ENCODE data around the gene POLD2.

Gene POLD2

DNA sequence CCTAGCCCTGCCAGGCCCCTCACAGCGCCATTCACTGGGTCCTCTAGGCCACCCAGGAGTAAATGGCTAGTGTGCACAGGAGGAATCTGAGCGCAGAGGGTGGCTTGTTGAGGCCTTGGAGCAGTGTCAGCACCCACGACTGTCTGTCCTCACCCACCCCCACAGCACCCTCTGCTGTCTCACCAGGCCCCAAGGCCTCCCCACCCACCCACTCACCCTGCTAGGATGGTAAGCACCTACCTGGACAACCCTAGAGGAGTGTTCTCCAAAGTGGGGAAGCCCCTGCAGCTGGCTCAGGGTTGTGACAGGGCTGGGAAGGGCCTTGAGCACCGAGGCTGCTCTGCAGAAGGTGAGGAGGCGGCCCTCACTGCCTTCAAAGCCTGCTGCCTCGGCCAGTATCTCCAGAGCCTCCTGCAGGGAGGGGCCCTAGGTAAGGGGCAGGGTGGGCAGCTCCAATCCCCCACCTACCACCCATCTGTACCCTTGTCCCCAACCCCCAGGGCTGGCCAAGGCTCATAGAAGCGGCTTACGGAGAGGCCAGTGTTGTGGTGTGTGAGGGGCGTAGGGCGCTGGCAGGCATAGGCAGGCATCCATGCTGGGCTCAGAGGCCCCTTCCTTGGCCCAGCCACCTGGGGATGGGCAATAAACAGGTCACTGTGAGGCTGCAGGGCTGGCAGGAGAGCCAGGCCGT is 43.9 kb downstream of the POLD2 start:
- DNase-seq = no peak

- no peak for DNase-seq
Observed at GRCh38 chr7:44078521-44078920, 44.8 kb downstream of the POLD2 start.

GRCh38 chr7:44077681-44078091 is 45.7 kb downstream of the POLD2 start:
- DNase-seq = no peak

- DNase-seq = no peak
Observed at GRCh38 chr7:44077061-44077460, 46.3 kb downstream of the POLD2 start.

DNA sequence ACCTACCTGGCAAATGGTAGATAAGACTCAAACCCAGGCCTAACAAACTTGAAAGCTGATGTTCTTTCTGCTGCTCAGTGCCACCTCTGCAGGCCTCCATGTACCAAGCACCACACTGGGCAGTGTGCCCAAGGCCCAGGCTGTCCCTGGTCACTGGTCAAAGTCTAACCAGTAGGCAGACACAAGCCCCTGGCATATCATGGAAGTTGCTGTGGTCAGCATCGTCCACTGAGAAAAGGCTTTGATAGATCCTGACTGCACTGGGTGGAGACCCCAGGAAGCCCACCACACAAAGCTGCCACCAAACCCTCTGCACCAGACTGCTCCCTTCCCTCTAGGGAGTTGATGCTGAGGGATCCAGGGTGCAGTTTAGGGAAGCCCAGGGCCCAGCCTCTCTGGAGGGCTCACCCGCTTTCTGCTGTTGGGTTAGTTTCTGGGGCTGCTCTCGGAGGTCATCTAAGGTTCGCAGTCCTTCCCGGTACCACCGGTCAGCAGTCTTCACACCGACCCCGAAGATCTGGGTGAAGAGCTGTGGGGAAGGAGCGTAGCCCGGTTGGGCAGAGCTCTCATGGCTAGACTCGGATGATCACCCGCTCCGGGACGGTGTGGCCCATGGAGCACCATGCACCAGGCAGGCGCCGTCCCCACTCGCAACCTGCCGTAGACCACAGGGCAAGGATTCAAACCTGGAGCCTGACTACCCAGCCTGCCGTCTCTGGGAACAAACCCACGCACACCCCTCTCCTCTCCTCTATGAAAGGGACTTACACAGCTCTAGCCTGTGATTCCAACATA is 47.0 kb downstream of the POLD2 start:
- DNase-seq = no peak

- no peak for DNase-seq
Observed at GRCh38 chr7:44075296-44076075, 47.9 kb downstream of the POLD2 start.

DNA sequence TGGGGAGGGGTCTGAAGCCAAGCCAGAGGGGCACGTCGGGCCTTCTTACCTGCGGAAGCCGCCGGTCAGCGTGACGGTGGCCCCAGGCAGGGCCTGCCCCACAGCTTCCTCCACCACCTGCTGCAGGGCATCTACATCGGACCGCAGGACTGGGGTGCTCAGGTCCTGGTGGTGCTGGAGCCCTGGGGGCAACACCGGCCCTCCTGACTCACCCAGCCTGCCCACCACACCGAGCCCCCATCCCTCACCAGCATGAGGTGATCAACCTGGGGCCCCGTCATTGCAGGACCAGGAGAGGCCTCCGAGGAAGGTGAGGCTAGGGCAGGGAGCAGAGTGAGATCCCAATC is 49.0 kb downstream of the POLD2 start:
- DNase-seq = no peak

DNA sequence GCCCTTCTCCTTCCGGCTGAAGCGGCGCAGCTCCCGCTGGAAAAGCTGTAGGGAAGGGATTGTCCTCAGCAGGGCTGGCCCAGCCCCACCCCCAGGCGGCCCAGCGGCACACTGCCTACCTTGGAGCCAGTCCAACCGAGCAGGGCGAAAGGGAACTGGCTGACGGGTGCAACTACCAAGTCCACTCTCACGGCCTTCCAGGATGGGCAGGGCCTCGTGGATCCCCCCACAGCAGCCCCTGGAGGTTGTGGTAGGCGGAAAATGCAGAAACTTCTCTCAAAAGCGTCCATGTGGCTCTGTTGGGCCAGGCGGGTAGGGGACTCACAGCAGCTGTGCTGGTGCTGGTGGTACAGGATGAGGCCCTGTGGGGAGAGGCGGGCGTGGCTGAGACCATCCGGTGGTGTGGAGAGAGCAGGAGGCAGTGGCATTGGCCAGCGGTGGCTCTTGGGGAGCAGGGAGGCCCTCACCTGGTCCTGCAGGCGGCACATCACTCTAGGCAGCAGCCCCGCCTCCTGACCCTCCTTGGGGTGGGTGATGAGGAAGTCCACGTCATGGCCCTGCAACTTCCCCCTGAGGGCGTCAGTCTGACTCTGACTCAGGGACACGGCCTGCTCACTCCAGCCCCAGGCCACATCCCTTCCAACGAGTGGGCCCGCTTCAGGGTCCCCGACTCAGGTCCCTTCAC is 49.5 kb downstream of the POLD2 start:
- no peak for DNase-seq

DNA sequence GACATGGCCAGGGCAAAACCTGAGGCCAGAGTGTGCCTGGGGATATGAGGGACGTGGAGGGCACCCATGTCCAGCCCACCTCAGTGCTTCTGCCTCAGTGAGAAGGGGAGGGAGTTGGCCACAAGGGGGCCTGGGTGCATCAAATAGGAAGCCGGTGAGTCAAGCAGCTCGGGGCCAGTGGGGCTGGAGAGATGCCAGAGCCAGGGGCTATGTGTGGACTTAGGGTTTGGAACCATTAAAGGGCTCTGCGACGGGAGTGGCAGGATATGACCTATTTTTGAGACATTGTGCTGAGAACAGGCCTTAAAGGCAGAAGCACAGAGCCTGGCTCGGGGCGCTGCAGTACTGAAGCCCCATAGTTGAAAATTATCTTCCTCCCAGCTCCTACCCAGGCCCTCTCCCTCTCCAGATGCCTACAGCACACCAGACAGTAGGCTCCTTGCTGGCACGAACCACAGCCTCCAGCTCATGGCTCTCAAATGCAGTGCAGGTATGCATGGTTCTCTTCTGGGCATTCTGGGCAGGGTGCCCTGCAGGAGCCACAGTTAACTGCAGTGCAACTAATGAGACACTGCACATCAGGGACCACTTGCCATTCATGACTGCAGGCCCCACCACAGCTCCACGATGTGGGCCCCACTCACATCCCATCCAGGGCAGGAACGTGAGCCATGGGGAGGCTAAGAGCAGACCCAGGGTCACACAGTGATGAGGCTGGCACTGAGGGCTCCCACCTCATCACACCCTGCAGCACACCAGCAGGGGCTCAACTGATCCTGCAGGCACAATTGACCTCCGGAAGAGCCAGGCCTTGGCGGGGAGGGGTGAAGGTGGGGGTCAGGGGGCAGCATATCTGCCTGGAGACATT is 50.8 kb downstream of the POLD2 start:
- peak; percentile 86 for DNase-seq

- DNase-seq = no peak
Observed at GRCh38 chr7:44071726-44072363, 51.5 kb downstream of the POLD2 start.

- no peak for DNase-seq
Observed at GRCh38 chr7:44068054-44068453, 55.3 kb downstream of the POLD2 start.

- no peak for DNase-seq
Observed at GRCh38 chr7:44067064-44067951, 56.0 kb downstream of the POLD2 start.

DNA sequence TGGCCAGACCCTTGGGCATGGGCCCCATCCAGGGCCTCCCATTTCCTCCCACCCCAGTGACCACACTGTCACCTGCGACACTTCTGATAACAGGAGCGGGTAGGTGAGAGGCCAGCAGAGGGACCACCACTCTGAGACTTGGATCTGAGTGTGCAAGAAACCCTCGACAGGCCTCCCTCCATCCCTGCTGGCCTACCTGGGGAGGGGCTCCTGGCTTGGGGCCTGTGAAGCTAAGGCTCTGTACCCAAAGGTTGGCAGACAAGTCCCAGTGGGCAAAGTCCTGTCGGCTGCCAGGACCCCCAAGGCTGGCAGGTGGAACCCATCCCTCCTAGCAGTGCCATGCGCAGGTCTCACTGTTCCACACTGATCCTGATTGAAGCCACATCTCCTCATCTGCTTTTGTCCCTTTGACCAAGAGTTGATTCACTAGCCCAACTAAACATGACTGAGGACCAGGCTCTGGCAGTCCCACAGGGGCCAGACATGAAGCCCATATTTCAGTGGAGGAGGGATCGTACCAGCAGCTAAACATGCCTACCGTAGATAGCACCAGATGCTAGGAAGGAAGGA is 56.8 kb downstream of the POLD2 start:
- DNase-seq = no peak

GRCh38 chr7:44066111-44066460 is 57.3 kb downstream of the POLD2 start:
- no peak for DNase-seq

DNA sequence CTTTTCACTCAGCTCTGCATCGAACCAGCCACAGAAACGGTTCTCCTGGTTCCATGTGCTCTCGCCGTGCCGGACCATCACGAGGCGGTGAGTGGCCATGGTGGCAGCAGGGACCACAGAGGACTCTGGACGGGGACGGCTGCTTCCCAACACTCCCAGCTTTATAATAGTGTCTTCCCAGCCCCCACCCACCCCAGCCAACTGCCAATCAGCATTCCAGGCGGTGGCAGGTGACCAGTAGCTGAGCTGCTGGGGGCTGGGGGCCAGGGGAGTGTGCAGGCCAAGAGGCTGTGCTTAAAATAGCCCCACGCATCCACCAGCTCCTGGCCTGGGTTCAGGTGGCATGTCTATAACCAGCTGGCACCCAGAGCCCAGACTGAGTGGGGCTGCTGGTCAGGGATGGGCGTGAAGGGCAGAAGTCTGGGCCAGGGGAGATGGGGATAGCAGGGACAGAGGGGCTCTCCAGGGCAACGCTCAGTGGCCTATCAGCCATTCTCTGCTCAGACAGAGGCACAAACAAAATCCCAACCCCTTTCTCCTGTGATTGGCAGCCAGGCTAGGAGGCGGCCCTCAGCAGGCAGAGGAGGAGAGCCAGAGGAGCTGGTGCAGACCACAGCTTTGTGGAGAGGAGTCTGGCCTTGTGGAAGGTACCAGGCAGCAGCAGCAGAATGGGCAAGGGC is 57.8 kb downstream of the POLD2 start, which contains the start of gene PGAM2:
PGAM2 (minus strand) TSS at position 137 of the 680 bp plus-strand sequence; CDS start at position 99, 38 bp downstream.
- peak; percentile 64 for DNase-seq

DNA sequence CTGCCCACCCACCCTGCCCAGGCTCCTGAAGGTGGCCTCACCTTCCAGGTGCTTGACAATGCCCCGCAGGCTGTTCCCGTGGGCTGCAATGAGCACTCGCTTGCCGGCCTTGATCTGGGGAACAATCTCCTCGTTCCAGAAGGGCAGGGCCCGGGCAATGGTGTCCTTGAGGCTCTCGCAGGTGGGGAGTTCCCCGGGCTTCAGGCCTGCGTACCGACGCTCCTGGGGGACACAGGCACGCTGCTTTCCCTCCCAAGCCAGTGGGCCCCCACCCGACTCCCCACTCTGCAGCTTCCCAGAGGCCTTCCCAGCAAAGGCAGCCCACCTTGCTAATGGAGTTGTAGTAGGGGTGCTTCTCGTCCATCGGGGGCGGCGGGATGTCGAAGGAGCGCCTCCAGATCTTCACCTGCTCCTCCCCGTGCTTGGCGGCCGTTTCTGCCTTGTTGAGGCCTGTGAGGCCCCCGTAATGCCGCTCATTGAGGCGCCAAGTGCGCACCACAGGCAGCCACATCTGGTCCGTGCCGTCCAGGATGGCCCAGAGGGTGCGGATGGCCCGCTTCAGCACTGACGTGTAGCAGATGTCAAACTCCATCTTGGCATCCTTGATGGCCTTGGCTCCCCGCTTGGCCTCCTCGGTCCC is 58.4 kb downstream of the POLD2 start:
- DNase-seq = no peak
